Lower leg skin (tissue), 4 donors: ENCODE results near the gene CDC73. TPM values are rescaled to one million over a fixed set of nuclear protein-coding genes. Genes with fewer than 3 reads are reported as not detected.

Experiments
- DNase-seq, 2 donors: peaks; one replicate each; pipeline ENCODE4 v3.0.0-alpha.2; 2019; ENCODE audit warnings: low spot score in 2 of 2
- H3K4me3 ChIP-seq: fragments of 200-600 bp; sonication (generic); 2 replicates; pipeline ENCODE4 v1.5.1; 2017; ENCODE audit warnings: mild to moderate bottlenecking, low read depth; ENCODE audit not compliant: poor library complexity, severe bottlenecking
- POLR2A ChIP-seq, 2 donors: fragments of 450-650 bp; IDR thresholded peaks; one replicate each; pipeline ENCODE4 v1.6.1; 2016 to 2017; ENCODE audit warnings: antibody characterized with exemption in 2 of 2, mild to moderate bottlenecking in 1 of 2, moderate library complexity in 1 of 2
- WGBS, 2 donors: methylation state at CpG; one replicate each; pipeline ENCODE4 v1.1.5; 2018; 5-methylcytosine and 5-hydroxymethylcytosine counted together
- intact Hi-C: fragments of 100-400 bp; cut with DNase I; formaldehyde crosslinking; loops from one replicate; pipeline ENCODE4 v1.15.0; 2023; ENCODE audit warnings: low total_unique reads
- total RNA-seq, 4 donors: library from RNA; depleted of rRNA; stranded (reverse); fragments of >200 nt; gene quantifications; one replicate each; pipeline ENCODE4 v1.1.0, GENCODE V29; 2016
- TF ChIP-seq, protein P1 (sequence below), 3 donors: fragments of 450-650 bp; IDR thresholded peaks; one replicate each; pipeline ENCODE4 v1.5.1; 2016; ENCODE audit warnings: antibody characterized with exemption in 3 of 3, mild to moderate bottlenecking in 3 of 3, moderate library complexity in 2 of 3

CDC73 gene
- total RNA-seq, 4 donors from 2014 or later = 19.2 to 23.7 (median 20.0) TPM

DNA sequence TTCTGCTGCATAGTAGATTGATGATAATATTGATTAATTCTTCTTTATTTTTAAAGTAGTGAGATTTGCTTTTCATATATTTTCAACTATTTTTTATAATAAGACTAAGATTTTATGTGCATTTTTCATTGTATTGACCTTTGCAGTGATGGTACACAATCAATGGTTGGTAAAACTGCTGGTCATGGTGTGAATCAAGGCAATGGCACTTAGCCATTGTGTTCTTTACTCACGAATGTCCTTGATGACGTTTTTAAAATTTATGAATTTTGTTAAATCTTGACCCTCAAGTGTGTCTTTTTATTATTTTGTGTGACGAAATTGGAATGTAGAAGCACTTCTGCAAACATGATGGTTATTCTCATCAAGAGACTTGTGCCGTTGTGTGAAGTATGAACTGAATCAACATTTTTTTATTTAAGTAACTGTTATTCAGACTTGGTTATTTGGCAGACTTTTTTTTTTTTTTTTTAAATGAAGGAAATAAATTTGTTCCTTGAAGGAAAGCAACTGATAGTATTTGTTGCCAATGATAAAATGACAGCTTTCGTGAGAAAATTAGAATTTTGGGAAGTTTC lies 22.6 kb downstream of the CDC73 start:
- no peak overlapping the region for H3K4me3 ChIP-seq
- 74 to 78% methylated on average over 5 of the region's 5 CpGs for WGBS, 2 donors
- no peak for TF ChIP-seq POLR2A (IDR thresholded peaks at IDR 0.05)
- TF ChIP-seq, protein P1, sequence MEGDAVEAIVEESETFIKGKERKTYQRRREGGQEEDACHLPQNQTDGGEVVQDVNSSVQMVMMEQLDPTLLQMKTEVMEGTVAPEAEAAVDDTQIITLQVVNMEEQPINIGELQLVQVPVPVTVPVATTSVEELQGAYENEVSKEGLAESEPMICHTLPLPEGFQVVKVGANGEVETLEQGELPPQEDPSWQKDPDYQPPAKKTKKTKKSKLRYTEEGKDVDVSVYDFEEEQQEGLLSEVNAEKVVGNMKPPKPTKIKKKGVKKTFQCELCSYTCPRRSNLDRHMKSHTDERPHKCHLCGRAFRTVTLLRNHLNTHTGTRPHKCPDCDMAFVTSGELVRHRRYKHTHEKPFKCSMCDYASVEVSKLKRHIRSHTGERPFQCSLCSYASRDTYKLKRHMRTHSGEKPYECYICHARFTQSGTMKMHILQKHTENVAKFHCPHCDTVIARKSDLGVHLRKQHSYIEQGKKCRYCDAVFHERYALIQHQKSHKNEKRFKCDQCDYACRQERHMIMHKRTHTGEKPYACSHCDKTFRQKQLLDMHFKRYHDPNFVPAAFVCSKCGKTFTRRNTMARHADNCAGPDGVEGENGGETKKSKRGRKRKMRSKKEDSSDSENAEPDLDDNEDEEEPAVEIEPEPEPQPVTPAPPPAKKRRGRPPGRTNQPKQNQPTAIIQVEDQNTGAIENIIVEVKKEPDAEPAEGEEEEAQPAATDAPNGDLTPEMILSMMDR (IDR thresholded peaks at IDR 0.05) = no peak
- DNase-seq = no peak
- intact Hi-C loops = no loop called here

DNA sequence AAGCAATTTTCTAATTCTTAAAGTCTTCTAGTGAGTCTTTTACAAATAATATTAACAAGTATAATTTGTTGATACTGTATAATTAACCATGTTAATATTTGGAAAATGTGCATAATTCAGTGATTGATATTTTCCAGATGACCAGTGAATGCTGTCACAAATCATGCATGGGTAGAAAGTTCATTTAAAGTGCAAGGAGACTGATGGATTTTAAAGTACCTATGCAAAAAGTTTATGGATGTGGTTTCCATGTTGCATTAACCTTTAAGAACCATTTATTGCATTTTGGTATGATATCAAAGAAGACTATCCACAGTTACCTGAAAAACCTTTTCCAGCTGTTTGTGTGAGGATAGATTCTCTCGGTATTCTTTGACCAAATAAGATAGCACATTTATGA lies 23.2 kb downstream of the CDC73 start:
- 80 to 91% methylated on average over 1 of the region's 1 CpG for WGBS, 2 donors
- H3K4me3 ChIP-seq = no peak overlapping the region
- TF ChIP-seq, protein P1 (IDR thresholded peaks at IDR 0.05) = no peak
- TF ChIP-seq POLR2A (IDR thresholded peaks at IDR 0.05) = no peak
- no peak for DNase-seq
- intact Hi-C loops = no loop called here

DNA sequence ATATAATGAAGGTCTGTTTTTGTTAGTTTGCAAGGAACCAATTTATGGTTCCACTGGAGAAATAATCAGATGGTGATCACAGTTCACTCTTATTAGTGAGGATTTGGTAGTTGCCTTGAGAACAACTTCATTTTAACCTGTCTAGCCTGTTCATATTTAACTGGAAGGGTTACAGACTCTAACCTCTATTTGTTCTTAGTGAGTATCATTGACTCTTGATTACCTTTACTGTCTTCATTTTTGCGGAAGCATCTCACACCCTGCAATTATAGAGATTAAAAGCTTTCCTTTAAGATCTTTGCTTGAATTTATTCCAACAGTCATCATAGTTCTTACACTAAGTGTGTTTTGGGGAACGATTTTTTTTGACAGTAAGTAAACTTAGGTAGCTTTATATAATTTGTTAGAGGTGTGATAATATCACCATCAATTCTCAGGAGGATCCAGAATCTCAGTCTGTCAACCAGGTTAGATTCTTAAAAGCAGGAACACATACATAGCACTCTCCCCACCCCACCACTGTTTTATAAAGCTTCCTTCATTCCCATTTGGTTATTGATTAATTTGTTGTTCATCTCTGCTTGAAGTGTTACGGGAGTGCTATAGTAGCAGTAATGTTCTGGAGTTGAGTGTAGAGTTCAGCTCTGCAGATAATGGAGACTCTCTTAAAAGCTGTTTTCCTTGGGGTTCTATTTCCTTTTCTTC lies 34.4 kb downstream of the CDC73 start:
- no peak overlapping the region for H3K4me3 ChIP-seq
- no peak for DNase-seq
- intact Hi-C loops = no loop called here
- 79 to 80% methylated on average over 3 of the region's 3 CpGs for WGBS, 2 donors
- TF ChIP-seq, protein P1 (IDR thresholded peaks at IDR 0.05) = no peak
- no peak for TF ChIP-seq POLR2A (IDR thresholded peaks at IDR 0.05)

DNA sequence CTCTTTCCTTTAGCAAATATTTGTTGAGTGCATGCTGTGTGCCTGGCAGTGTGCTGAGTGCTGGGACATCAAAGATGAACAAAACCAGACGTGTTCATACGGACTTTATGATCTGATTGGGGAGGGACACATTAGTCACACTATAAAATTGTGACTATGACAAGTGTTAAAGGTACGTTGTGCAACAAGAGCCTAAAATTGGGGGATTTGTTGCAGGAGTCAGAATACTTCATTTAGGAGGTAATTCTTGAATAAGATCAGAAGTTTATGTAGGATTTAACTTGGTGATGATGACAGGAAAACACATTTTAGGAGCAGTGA lies 35.0 kb downstream of the CDC73 start:
- intact Hi-C loops = no loop called here
- TF ChIP-seq, protein P1 (IDR thresholded peaks at IDR 0.05) = no peak
- TF ChIP-seq POLR2A (IDR thresholded peaks at IDR 0.05) = no peak
- H3K4me3 ChIP-seq = no peak overlapping the region
- no peak for DNase-seq
- WGBS, 2 donors = 60 to 61% methylated on average over 3 of the region's 3 CpGs

DNA sequence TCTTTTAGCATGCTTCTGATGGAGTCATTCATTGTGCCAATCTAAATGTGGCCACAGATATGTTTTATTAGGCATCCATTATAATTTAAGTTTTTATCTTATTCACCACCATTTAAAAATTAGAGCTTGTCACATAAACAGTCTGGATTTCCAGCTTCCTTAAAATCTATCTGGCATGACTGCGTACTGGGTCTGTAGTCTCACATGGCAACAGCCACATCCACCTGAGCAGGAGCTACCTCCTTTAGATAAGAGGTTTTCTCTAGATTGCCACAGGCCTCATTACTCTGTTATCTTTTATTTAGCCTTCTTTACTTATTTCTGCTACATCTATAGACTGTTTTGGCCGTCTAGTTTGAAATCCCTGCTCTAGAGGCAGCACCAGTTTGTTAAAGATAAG lies 35.5 kb downstream of the CDC73 start:
- WGBS, 2 donors = 79 to 80% methylated on average over 2 of the region's 2 CpGs
- intact Hi-C loops = no loop called here
- TF ChIP-seq, protein P1 (IDR thresholded peaks at IDR 0.05) = no peak
- no peak for TF ChIP-seq POLR2A (IDR thresholded peaks at IDR 0.05)
- H3K4me3 ChIP-seq = no peak overlapping the region
- DNase-seq = no peak

DNA sequence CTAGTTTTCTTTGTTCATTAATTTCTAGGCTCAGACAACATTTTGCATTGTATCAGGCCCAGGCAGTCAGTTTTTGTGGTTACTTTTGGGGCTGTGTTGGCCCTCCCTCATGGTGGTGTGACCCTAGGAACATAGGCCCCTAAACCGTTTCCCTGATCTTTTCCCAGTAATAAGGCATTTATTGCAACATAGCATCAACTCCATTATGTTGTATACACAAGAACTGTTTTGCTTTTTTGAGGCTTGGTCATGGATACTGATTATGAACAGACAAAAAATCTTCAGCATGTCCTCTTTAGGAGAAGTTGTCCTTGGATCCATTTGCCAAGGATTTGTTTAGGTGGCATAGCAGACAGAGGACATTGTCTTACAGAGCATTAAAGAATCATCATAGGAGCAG lies 54.3 kb downstream of the CDC73 start:
- intact Hi-C loops = no loop called here
- TF ChIP-seq POLR2A (IDR thresholded peaks at IDR 0.05) = no peak
- TF ChIP-seq, protein P1 (IDR thresholded peaks at IDR 0.05) = no peak
- DNase-seq = no peak
- WGBS, 2 donors = 74 to 84% methylated on average over 1 of the region's 1 CpG
- H3K4me3 ChIP-seq = no peak overlapping the region
